A673 (cell line): Measurements from ENCODE around the gene AMER2. TPM values are rescaled to one million over a fixed set of nuclear protein-coding genes. Genes with fewer than 3 reads are reported as not detected.

Source experiments
- BruUV-seq: library from RNA; stranded (reverse); fragments of 400-500 nt; replicated peaks from 2 replicates; lab custom pipeline; 2021; lab: Mats Ljungman, UMichigan
- CTCF ChIA-PET: fragments of 300-600 bp; sonication (Branson Sonifier 250); formaldehyde crosslinking; loops from one replicate; lab custom pipeline; 2022; ENCODE audit warnings: antibody characterized with exemption; lab: Charles Lee
- POLR2A ChIA-PET: fragments of 300-600 bp; sonication (Branson Sonifier 250); formaldehyde crosslinking; loops from one replicate; lab custom pipeline; 2022; ENCODE audit warnings: antibody characterized with exemption; ENCODE audit not compliant: low non-redundant PET; lab: Charles Lee
- DNase-seq: peaks from one replicate; pipeline ENCODE4 v3.0.0-alpha.2; 2015; ENCODE audit warnings: low spot score
- H3K27ac ChIP-seq: fragments of 200-600 bp; sonication (generic); 2 replicates; pipeline ENCODE4 v1.5.1; 2016; ENCODE audit warnings: mixed run types, low read depth, mild to moderate bottlenecking, mixed read lengths, antibody characterized with exemption, low read length; ENCODE audit not compliant: poor library complexity, severe bottlenecking
- H3K27me3 ChIP-seq: fragments of 200-600 bp; sonication (generic); replicated peaks from 2 replicates; pipeline ENCODE4 v1.6.1; 2017; ENCODE audit warnings: mixed run types, low read depth, mild to moderate bottlenecking, mixed read lengths, antibody characterized with exemption, low read length; ENCODE audit not compliant: insufficient read depth, poor library complexity
- H3K36me3 ChIP-seq: fragments of 200-600 bp; sonication (generic); 2 replicates; pipeline ENCODE4 v1.6.1; 2016; ENCODE audit warnings: mixed run types, mild to moderate bottlenecking, mixed read lengths, antibody characterized with exemption, low read length; ENCODE audit not compliant: insufficient read depth, poor library complexity, severe bottlenecking
- H3K4me1 ChIP-seq: fragments of 200-600 bp; sonication (generic); 2 replicates; pipeline ENCODE4 v1.6.1; 2017; ENCODE audit warnings: mixed run types, mild to moderate bottlenecking, mixed read lengths, antibody characterized with exemption, low read length; ENCODE audit not compliant: insufficient read depth, poor library complexity, severe bottlenecking
- H3K4me3 ChIP-seq: fragments of 200-600 bp; sonication (generic); 2 replicates; pipeline ENCODE4 v1.5.1; 2016; ENCODE audit warnings: low read depth, mixed run types, mild to moderate bottlenecking, mixed read lengths, low read length; ENCODE audit not compliant: poor library complexity, severe bottlenecking
- H3K9me3 ChIP-seq: fragments of 200-600 bp; sonication (generic); 2 replicates; pipeline ENCODE4 v1.6.1; 2016; ENCODE audit warnings: mixed run types, low read depth, mild to moderate bottlenecking, mixed read lengths, antibody characterized with exemption, low read length; ENCODE audit not compliant: poor library complexity, severe bottlenecking
- CTCF ChIP-seq: fragments of 300-800, 200-600 bp; sonication (generic); conservative IDR thresholded peaks from 2 replicates; pipeline ENCODE4 v1.5.1; 2017; ENCODE audit warnings: low read depth, mild to moderate bottlenecking, antibody characterized with exemption, low read length, moderate library complexity, mixed read lengths
- EZH2 ChIP-seq: fragments of 200-600 bp; sonication (generic); IDR thresholded peaks from 2 replicates; pipeline ENCODE4 v1.6.1; 2017; ENCODE audit warnings: borderline replicate concordance, low read depth, mild to moderate bottlenecking, mixed read lengths, antibody characterized with exemption, low read length; ENCODE audit not compliant: poor library complexity, severe bottlenecking
- intact Hi-C: fragments of 100-400 bp; cut with micrococcal nuclease; formaldehyde crosslinking; loops from one replicate; pipeline ENCODE4 v1.10.0; 2022; ENCODE audit not compliant: unreplicated experiment
- total RNA-seq: library from RNA; stranded (reverse); gene quantifications from 2 replicates; pipeline ENCODE4 v1.2.3, GENCODE V29; 2021

The AMER2 gene
- total RNA-seq, 1 experiment from 2014 or later, result 70.6 TPM

GRCh38 chr13:25141042-25141441, 31.0 kb downstream of the AMER2 start:
- H3K4me3 ChIP-seq, result no peak overlapping the region
- DNase-seq, result no peak
- no peaks in the 10 kb centered on the region for H3K36me3 ChIP-seq
- TF ChIP-seq EZH2 (no peak), CTCF (no peak)
- CTCF ChIA-PET, result no interaction called here
- H3K27ac ChIP-seq, result no peak overlapping the region
- POLR2A ChIA-PET, result no interaction called here
- no peaks in the 10 kb centered on the region for H3K9me3 ChIP-seq
- intact Hi-C loops, result no loop called here
- no TSS peak for BruUV-seq
- H3K4me1 ChIP-seq, result peaks cover 40% of the 10 kb centered on the region
- H3K27me3 ChIP-seq, result no peaks in the 10 kb centered on the region

- peak overlapping the region; percentile 54 for H3K27ac ChIP-seq
- POLR2A ChIA-PET, result no interaction called here
- H3K27me3 ChIP-seq, result no peaks in the 10 kb centered on the region
- CTCF ChIA-PET, result no interaction called here
- no TSS peak for BruUV-seq
- intact Hi-C loops, result no loop called here
- TF ChIP-seq EZH2 (no peak), CTCF (no peak)
- H3K4me3 ChIP-seq, result peak overlapping the region; percentile 16
- DNase-seq, result no peak
- H3K36me3 ChIP-seq, result no peaks in the 10 kb centered on the region
- H3K9me3 ChIP-seq, result no peaks in the 10 kb centered on the region
- peaks cover 32% of the 10 kb centered on the region for H3K4me1 ChIP-seq
These were observed 34.3 kb downstream of the AMER2 start for GRCh38 chr13:25137788-25138115.

DNA sequence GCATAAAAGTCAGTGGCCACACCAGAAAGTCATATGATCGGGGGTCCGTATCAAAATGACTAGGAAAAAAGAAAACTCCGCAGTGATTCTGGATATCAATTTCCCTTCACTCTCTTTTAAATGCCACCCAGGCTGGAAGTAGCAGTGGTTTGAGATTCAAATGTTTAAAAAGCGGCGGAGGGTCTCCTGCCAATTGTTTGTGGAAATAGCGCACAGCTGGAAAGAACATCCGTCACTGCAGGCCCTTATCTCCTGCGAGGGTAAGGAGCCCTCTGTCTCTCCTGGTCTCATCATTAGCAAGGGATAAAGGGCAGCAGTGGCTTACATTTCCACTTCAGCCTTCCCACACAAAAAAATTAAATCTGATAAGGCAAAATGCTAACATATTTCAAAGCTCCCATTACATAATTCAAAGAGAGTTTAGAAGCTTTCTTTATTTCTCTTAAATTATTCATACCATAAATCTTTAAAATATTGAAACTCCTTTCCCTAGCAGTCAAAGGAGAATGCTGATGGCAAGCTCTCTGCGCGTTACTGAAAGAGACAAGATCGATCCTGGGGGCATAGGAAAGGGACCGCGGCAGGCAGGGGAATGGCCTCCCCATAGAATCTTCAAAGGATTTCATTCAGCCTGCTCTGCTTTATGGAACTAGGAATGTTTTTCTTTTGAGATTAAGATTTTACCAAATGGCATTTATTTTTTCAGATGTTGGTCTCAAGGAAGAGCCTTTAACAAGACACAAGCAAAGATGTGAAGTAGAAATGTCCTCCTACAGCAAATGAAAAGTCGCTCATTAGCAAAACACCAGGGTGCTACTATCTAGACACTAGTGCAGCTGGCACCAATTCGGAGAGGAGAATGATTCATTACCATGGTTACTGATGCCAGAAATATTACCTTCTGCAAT, 35.0 kb downstream of the AMER2 start:
- ChIA-PET CTCF (no interaction called here), POLR2A (no interaction called here)
- Histone ChIP-seq H3K27ac (peak overlapping the region; percentile 54), H3K4me3 (peak overlapping the region; percentile 16), H3K27me3 (no peaks in the 10 kb centered on the region), H3K36me3 (no peaks in the 10 kb centered on the region), H3K4me1 (peaks cover 38% of the 10 kb centered on the region), H3K9me3 (no peaks in the 10 kb centered on the region)
- TF ChIP-seq EZH2, result no peak
- TF ChIP-seq CTCF, result no peak
- no TSS peak for BruUV-seq
- DNase-seq, result peak; percentile 76
- intact Hi-C loops, result no loop called here
